H1 (cell line): ENCODE measurements around the gene STX18. TPM values are rescaled to one million over a fixed set of nuclear protein-coding genes. Genes with fewer than 3 reads are reported as not detected.

ENCODE experiments used
- ATF3 ChIP-seq: IDR thresholded peaks from 2 replicates; pipeline ENCODE4 v1.6.1; 2011; ENCODE audit warnings: low read depth, mild to moderate bottlenecking, low read length; ENCODE audit not compliant: insufficient read depth
- CEBPB ChIP-seq: IDR thresholded peaks from 2 replicates; pipeline ENCODE4 v1.6.1; 2012; ENCODE audit warnings: low read depth, low read length
- CHD7 ChIP-seq: fragments of 300-600 bp; sonication (generic); IDR thresholded peaks from 2 replicates; pipeline ENCODE4 v1.7.1; 2012; ENCODE audit warnings: low read length, moderate library complexity, mild to moderate bottlenecking, inconsistent platforms; ENCODE audit not compliant: insufficient replicate concordance
- E2F6 ChIP-seq: IDR thresholded peaks from 2 replicates; pipeline ENCODE4 v1.6.1; 2012; ENCODE audit warnings: inconsistent platforms
- RAD21 ChIP-seq, 2 experiments: IDR thresholded peaks in 1 of 2; conservative IDR thresholded peaks in 1 of 2; 2 replicates each; pipeline ENCODE4 v1.6.1; 2011; ENCODE audit warnings: low read depth in 2 of 2, low read length in 2 of 2, improper control_type of control experiment in 1 of 2, inconsistent platforms in 1 of 2, mild to moderate bottlenecking in 1 of 2, moderate library complexity in 1 of 2
- RBBP5 ChIP-seq: IDR thresholded peaks from 2 replicates; pipeline ENCODE4 v1.7.1; 2012; ENCODE audit warnings: low read depth, mild to moderate bottlenecking, inconsistent platforms, low read length, moderate library complexity, borderline replicate concordance
- polyA plus RNA-seq, 7 experiments: library from polyadenylated mRNA; depleted of rRNA in 3 of 7; stranded (reverse) in 5 of 7; unstranded in 2 of 7; fragments of >200 nt in 5 of 7; fragments of 200-250 nt in 2 of 7; gene quantifications; 1 replicate in 5 of 7; 2 replicates in 1 of 7; 4 replicates in 1 of 7; pipeline versions ENCODE4 v1.2.1 to v1.2.3, GENCODE V29; 2011 to 2013; ENCODE audit warnings: missing spikeins in 2 of 7, mixed read lengths in 2 of 7
- total RNA-seq: library from RNA; stranded (reverse); fragmentation: NEBNext Ultra II Directional; extraction: Animal tissue kit (Norgen Biotek cat#: 25700); gene quantifications from 2 replicates; pipeline ENCODE4 v1.2.1, GENCODE V29; 2021
- TF ChIP-seq, protein P1 (sequence below), 3 experiments: IDR thresholded peaks; 1 replicate in 2 of 3; 2 replicates in 1 of 3; pipeline versions ENCODE4 v1.5.1 to v1.6.1; 2011; ENCODE audit warnings: low read length in 3 of 3, mild to moderate bottlenecking in 3 of 3, inconsistent platforms in 2 of 3, low read depth in 1 of 3, moderate library complexity in 1 of 3; ENCODE audit not compliant: insufficient read depth in 1 of 3; ENCODE audit errors: control extremely low read depth in 1 of 3

STX18 gene
- total and polyA plus RNA-seq, 2 of the 8 experiments (the other 6 are each of a cell fraction or from before 2014, with no cell fraction given), result 14.6 to 18.3 TPM

DNA sequence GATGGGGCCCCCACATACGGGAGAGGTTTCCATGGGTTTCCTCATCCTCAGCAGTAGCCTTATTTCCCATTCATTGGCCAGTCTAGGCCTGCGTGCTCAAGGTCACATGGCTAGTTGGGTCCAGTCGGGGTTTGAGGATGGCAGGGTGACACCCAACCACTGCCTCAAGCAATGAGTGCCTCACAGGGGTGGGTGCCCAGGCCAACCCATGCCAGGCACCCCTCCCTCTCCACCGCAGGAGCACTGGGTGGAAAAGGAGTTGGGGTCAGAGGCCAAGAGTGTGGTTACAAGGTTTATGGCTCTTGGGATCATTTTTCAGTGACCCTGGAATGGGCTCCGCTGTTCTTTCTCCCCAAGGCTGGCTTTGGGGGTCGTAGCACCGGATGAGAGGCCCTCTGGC, 151.8 kb downstream of the STX18 start (continued):
- no peak for TF ChIP-seq CHD7
- TF ChIP-seq CEBPB, result no peak
- TF ChIP-seq E2F6, result no peak
- no peak for TF ChIP-seq ATF3
- TF ChIP-seq RAD21 (IDR thresholded peaks at IDR 0.05 in 1 of 2, conservative IDR thresholded peaks at IDR 0.05 in 1 of 2; ENCODE audit: low read depth in 2 of 2, low read length in 2 of 2), result no peak
- TF ChIP-seq RBBP5, result no peak
- TF ChIP-seq, protein P1, sequence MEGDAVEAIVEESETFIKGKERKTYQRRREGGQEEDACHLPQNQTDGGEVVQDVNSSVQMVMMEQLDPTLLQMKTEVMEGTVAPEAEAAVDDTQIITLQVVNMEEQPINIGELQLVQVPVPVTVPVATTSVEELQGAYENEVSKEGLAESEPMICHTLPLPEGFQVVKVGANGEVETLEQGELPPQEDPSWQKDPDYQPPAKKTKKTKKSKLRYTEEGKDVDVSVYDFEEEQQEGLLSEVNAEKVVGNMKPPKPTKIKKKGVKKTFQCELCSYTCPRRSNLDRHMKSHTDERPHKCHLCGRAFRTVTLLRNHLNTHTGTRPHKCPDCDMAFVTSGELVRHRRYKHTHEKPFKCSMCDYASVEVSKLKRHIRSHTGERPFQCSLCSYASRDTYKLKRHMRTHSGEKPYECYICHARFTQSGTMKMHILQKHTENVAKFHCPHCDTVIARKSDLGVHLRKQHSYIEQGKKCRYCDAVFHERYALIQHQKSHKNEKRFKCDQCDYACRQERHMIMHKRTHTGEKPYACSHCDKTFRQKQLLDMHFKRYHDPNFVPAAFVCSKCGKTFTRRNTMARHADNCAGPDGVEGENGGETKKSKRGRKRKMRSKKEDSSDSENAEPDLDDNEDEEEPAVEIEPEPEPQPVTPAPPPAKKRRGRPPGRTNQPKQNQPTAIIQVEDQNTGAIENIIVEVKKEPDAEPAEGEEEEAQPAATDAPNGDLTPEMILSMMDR (IDR thresholded peaks at IDR 0.05; ENCODE audit: control extremely low read depth in 1 of 3, insufficient read depth in 1 of 3, low read depth in 1 of 3, low read length in 3 of 3), result no peak
